Heart left ventricle (tissue), 13 donors: Measurements from ENCODE around the gene FYN.

Source experiments
- POLR2A ChIP-seq, 2 donors: fragments of 450-650 bp; IDR thresholded peaks; one replicate each; pipeline ENCODE4 v1.6.1; 2017; ENCODE audit warnings: antibody characterized with exemption in 2 of 2, mild to moderate bottlenecking in 2 of 2, moderate library complexity in 2 of 2
- TF ChIP-seq, protein P1 (sequence below), 12 donors: fragments of 200-600 bp; sonication (generic) in 4 of 12; IDR thresholded peaks; one replicate each; pipeline versions ENCODE4 v1.5.0 to v1.8.0; 2018 to 2022; ENCODE audit warnings: antibody characterized with exemption in 12 of 12, mild to moderate bottlenecking in 5 of 12
- donor health status: ischemic (EF 13 %, LVEDD 7.1; RV severe dilation, severe dysfunction).
- donor health status: DM: no; HTN: yes; CAD: no.
- donor health status: DM: no; HTN: no; CAD: no.
- donor health status: ischemic (EF 25% LVEDD 6.9; RV normal size, moderate dysfunction).
- donor health status: ischemic (EF 25% LVEDD 5.7; RV mildly dilated, moderate dysfunction).
- donor health status: ischemic (EF 35%, LVEDD 5.7; RV mildly dilated, moderate dysfunction).
- donor health status: nonischemic (EF 11% LVEDD 7.7; RV severe dilation, severe dysfunction).
- donor health status: DM: yes; HTN: yes; CAD: no.
- donor health status: PGD.
- donor health status: ischemic (EF 29% LVEDD 5.4; RV normal size, mild dysfunction).
- donor health status: nonischemic (EF 23%, LVEDD 6.1; RV moderate dilation, normal function).

DNA sequence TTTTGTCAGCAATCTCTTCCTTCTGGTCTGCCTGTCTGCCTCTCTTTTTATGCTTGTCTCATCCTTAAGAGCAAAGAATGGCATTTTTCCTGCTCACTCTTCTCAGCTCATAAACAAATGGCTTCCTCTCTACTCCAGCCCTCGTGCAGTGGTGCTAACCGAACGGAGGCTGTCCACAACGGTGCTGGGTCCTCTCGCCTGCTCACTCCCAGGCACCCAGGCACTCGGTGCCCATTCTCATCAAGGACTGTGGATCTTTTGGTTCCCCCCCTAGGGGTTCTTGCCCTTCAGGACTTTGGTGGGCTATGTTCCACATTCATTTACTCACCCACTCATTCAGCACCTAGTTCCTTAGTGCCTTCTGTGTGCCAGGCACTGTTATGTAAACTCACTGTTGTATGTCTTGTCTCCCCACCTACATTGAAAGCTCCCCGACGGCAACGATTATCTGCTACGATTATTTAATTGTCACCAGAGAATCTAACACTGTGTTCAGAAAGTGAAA is 113.9 kb downstream of the FYN start:
- TF ChIP-seq, protein P1, sequence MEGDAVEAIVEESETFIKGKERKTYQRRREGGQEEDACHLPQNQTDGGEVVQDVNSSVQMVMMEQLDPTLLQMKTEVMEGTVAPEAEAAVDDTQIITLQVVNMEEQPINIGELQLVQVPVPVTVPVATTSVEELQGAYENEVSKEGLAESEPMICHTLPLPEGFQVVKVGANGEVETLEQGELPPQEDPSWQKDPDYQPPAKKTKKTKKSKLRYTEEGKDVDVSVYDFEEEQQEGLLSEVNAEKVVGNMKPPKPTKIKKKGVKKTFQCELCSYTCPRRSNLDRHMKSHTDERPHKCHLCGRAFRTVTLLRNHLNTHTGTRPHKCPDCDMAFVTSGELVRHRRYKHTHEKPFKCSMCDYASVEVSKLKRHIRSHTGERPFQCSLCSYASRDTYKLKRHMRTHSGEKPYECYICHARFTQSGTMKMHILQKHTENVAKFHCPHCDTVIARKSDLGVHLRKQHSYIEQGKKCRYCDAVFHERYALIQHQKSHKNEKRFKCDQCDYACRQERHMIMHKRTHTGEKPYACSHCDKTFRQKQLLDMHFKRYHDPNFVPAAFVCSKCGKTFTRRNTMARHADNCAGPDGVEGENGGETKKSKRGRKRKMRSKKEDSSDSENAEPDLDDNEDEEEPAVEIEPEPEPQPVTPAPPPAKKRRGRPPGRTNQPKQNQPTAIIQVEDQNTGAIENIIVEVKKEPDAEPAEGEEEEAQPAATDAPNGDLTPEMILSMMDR (IDR thresholded peaks at IDR 0.05): no peak
- no peak for TF ChIP-seq POLR2A (IDR thresholded peaks at IDR 0.05)
